ENCODE data around the gene BRS3.

Gene BRS3

DNA sequence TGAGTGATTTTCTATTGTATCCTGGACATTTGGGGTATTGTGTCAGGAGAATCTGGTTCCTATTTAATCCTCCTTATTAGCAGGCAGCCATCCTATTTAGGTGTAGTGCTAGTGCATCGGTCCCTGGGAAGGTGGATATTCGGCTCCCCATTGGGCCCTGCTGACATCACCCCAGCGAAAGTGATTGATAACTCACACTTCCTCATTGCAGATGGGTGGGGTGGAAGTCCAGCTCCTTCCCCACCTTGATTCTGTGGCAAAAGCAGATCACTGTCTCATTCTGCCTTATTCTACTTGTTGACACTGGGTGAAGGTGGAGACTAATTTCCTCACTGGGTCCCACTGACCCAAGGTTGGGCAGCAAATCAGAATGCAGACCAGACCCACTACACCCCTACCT, 23.2 kb upstream of the BRS3 start:
- TF ChIP-seq, protein P1, sequence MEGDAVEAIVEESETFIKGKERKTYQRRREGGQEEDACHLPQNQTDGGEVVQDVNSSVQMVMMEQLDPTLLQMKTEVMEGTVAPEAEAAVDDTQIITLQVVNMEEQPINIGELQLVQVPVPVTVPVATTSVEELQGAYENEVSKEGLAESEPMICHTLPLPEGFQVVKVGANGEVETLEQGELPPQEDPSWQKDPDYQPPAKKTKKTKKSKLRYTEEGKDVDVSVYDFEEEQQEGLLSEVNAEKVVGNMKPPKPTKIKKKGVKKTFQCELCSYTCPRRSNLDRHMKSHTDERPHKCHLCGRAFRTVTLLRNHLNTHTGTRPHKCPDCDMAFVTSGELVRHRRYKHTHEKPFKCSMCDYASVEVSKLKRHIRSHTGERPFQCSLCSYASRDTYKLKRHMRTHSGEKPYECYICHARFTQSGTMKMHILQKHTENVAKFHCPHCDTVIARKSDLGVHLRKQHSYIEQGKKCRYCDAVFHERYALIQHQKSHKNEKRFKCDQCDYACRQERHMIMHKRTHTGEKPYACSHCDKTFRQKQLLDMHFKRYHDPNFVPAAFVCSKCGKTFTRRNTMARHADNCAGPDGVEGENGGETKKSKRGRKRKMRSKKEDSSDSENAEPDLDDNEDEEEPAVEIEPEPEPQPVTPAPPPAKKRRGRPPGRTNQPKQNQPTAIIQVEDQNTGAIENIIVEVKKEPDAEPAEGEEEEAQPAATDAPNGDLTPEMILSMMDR (IDR thresholded peaks at IDR 0.05) = no peak
- Mint-ChIP-seq H3K27me3 (ENCODE audit: low read depth, poor library complexity) (peaks cover 6% of the 10 kb centered on the region), H3K36me3 (ENCODE audit: low read depth) (no peaks in the 10 kb centered on the region)

DNA sequence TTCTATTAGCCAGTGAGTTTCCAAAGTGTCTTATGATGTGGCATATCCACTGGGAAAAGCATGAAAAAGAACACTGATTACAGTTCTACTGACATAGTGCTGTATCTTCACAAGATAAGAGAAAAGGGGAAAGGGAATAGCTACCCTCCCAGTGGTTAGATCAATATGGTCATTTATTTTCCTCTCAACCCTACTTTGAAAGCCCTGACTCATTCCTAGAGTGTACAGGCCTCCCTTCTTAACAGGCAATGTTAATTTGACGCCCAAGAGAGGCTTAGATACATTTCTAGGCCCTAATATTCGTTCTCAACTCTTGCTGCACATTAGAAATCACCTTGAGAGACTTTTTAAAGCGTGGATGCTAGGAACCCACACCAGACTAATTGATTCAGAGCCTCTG, 20.4 kb upstream of the BRS3 start:
- Mint-ChIP-seq H3K36me3 (ENCODE audit: low read depth) (no peaks in the 10 kb centered on the region), H3K4me3 (no peak overlapping the region), H3K9me3 (peaks cover 24% of the 10 kb centered on the region), H3K4me1 (no peaks in the 10 kb centered on the region), H3K27ac (no peak overlapping the region), H3K27me3 (ENCODE audit: low read depth, poor library complexity) (peaks cover 10% of the 10 kb centered on the region)
- TF ChIP-seq, protein P1 (IDR thresholded peaks at IDR 0.05) = no peak
- DNase-seq = no peak

More for the DNA sequence above, 23.2 kb upstream of the BRS3 start:
- no peak overlapping the region for H3K27ac Mint-ChIP-seq
- H3K4me1 Mint-ChIP-seq = no peaks in the 10 kb centered on the region
- peaks cover 16% of the 10 kb centered on the region for H3K9me3 Mint-ChIP-seq
- H3K4me3 Mint-ChIP-seq = no peak overlapping the region
- no peak for DNase-seq

DNA sequence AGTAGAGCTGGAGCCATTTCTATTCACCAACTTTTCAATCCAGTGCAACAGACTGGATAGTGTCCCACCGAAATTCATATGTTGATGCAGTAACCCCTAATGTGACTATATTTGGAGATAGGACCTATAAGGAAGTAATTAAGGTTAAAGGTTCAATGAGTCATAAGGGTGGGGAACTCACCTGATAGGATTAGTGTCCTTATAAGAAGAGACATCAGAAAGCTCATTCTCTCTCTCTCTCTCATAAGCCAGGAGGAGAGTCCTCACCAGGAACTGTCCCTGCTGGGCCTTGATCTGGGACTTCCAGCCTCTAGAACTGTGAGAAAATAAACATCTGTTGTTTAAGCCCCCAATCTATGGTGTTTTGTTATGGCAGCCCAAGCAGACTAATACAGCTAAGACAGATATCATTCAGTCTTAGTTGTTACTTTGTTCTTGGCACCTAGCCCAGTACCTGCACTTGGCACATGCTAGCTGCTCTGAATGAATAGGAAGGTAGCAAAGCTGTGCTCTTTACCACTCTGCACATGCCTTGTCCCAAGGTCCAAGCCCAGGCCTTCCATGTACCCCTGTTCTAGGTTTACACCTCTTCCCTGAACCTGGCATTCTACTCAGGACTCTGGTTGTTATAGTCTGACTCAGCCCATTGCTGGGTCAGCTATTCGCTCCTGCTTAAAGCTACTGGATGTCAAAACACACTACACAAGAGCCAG, 19.2 kb upstream of the BRS3 start:
- H3K9me3 Mint-ChIP-seq = peaks cover 25% of the 10 kb centered on the region
- no peak overlapping the region for H3K4me3 Mint-ChIP-seq
- TF ChIP-seq, protein P1 (IDR thresholded peaks at IDR 0.05) = no peak
- H3K4me1 Mint-ChIP-seq = no peaks in the 10 kb centered on the region
- H3K27me3 Mint-ChIP-seq (ENCODE audit: low read depth, poor library complexity) = peaks cover 7% of the 10 kb centered on the region
- H3K36me3 Mint-ChIP-seq (ENCODE audit: low read depth) = no peaks in the 10 kb centered on the region
- DNase-seq = no peak
- no peak overlapping the region for H3K27ac Mint-ChIP-seq

DNA sequence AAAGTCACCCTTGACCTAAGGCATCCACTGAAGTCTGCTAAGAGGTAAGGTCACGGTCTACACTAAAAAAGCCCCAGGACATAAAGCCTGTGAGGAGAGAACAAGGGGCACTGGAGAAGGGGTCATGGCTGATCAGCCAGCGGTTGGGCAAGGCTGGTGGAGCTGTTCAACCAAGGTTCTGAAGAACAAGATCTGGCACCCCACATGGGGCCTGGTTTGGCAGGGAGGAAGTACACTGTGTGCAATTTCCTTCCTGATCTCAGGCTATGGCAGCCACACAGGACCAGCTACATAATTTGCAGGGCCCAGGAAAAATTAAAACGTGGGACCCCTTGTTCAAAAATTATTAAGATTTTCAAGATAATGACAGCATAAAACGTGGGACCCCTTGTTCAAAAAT, 14.1 kb upstream of the BRS3 start:
- DNase-seq = no peak
- no peaks in the 10 kb centered on the region for H3K4me1 Mint-ChIP-seq
- H3K36me3 Mint-ChIP-seq (ENCODE audit: low read depth) = no peaks in the 10 kb centered on the region
- H3K9me3 Mint-ChIP-seq = peaks cover 30% of the 10 kb centered on the region
- H3K4me3 Mint-ChIP-seq = no peak overlapping the region
- no peak overlapping the region for H3K27ac Mint-ChIP-seq
- TF ChIP-seq, protein P1 (IDR thresholded peaks at IDR 0.05) = no peak
- H3K27me3 Mint-ChIP-seq (ENCODE audit: low read depth, poor library complexity) = peaks cover 19% of the 10 kb centered on the region

DNA sequence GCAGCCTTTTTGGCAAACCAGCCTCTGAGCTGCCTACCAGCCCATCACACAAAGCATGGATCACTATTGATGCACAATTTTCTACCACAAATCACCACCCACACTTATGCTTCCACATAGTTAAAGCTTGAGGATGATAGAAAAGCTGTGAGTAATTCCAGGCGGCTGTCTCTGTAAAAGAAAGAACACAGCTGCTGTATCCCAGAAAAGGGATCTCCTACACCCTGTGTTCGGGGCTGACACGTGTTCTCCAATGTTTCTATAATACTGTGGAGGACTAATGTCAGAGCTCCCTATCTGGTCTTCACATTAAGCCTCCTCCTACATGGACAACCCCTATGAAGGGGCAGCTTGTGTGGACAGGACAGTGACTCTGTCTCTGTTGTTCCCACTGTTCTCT, 12.5 kb upstream of the BRS3 start:
- no peak overlapping the region for H3K4me3 Mint-ChIP-seq
- peaks cover 32% of the 10 kb centered on the region for H3K9me3 Mint-ChIP-seq
- TF ChIP-seq, protein P1 (IDR thresholded peaks at IDR 0.05) = no peak
- no peaks in the 10 kb centered on the region for H3K36me3 Mint-ChIP-seq (ENCODE audit: low read depth)
- DNase-seq = no peak
- peaks cover 16% of the 10 kb centered on the region for H3K27me3 Mint-ChIP-seq (ENCODE audit: low read depth, poor library complexity)
- H3K27ac Mint-ChIP-seq = no peak overlapping the region
- no peaks in the 10 kb centered on the region for H3K4me1 Mint-ChIP-seq

DNA sequence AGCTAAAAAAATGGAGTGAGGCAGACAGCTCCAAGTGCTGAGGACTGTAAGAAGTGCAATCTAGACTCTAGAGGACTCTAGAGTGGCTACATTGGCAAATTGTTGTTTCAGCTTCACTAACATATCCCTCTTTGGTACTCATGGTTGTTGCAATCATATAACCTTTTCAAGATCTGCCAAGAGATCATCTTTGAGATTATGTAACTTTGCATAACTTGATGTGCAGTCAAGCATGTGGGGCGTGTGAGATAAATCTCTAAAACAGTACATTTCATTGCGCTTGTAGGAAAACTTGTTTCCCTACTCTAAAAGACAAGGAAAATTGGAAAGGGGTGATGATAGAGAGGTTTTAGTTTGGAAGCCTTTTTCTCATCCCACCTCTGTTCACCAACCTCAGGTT, 11.2 kb upstream of the BRS3 start:
- Mint-ChIP-seq H3K9me3 (peaks cover 36% of the 10 kb centered on the region), H3K27ac (no peak overlapping the region), H3K36me3 (ENCODE audit: low read depth) (no peaks in the 10 kb centered on the region), H3K27me3 (ENCODE audit: low read depth, poor library complexity) (peaks cover 16% of the 10 kb centered on the region), H3K4me3 (no peak overlapping the region), H3K4me1 (peaks cover 7% of the 10 kb centered on the region)
- DNase-seq = no peak
- TF ChIP-seq, protein P1 (IDR thresholded peaks at IDR 0.05) = no peak

Data from nephron progenitor cell (in vitro differentiated cells).